Nephron (organoid): ENCODE data around the gene GSTCD.
"Not testable (repeated sequence)": the region's sequence is repeated elsewhere in the genome, so short reads cannot be mapped to it uniquely, and the experiment has no call there.

Experiments
- H3K27ac Mint-ChIP-seq, 3 experiments: 2 replicates each; pipeline ENCODE4 v1.8.0; 2020; ENCODE audit warnings: mixed read lengths in 3 of 3, mild to moderate bottlenecking in 2 of 3, moderate library complexity in 1 of 3
- H3K27me3 Mint-ChIP-seq: 2 replicates; pipeline ENCODE4 v1.8.0; 2021; ENCODE audit warnings: low read depth, mild to moderate bottlenecking, moderate library complexity, mixed read lengths
- H3K36me3 Mint-ChIP-seq: 2 replicates; pipeline ENCODE4 v1.8.0; 2020; ENCODE audit warnings: low read depth, mixed read lengths
- H3K4me1 Mint-ChIP-seq: 2 replicates; pipeline ENCODE4 v1.8.0; 2020; ENCODE audit warnings: mixed read lengths
- H3K4me3 Mint-ChIP-seq, 3 experiments: 2 replicates each; pipeline ENCODE4 v1.8.0; 2020; ENCODE audit warnings: mild to moderate bottlenecking in 3 of 3, mixed read lengths in 3 of 3, moderate library complexity in 2 of 3
- H3K9me3 Mint-ChIP-seq: 2 replicates; pipeline ENCODE4 v1.8.0; 2020; ENCODE audit warnings: mixed read lengths
- TF ChIP-seq, protein P1 (sequence below), 3 experiments: fragments of 200-600 bp; sonication (generic); IDR thresholded peaks; one replicate each; pipeline ENCODE4 v1.5.0; 2021; ENCODE audit warnings: antibody characterized with exemption in 3 of 3; ENCODE audit not compliant: unreplicated experiment in 3 of 3

The GSTCD gene

GRCh38 chr4:105725623-105726022 lies 17.0 kb downstream of the GSTCD start:
- Mint-ChIP-seq H3K27ac (no peak overlapping the region), H3K36me3 (peaks cover 54% of the 10 kb centered on the region), H3K27me3 (no peaks in the 10 kb centered on the region), H3K4me1 (no peaks in the 10 kb centered on the region), H3K4me3 (no peak overlapping the region), H3K9me3 (peaks cover 15% of the 10 kb centered on the region)
- TF ChIP-seq, protein P1, sequence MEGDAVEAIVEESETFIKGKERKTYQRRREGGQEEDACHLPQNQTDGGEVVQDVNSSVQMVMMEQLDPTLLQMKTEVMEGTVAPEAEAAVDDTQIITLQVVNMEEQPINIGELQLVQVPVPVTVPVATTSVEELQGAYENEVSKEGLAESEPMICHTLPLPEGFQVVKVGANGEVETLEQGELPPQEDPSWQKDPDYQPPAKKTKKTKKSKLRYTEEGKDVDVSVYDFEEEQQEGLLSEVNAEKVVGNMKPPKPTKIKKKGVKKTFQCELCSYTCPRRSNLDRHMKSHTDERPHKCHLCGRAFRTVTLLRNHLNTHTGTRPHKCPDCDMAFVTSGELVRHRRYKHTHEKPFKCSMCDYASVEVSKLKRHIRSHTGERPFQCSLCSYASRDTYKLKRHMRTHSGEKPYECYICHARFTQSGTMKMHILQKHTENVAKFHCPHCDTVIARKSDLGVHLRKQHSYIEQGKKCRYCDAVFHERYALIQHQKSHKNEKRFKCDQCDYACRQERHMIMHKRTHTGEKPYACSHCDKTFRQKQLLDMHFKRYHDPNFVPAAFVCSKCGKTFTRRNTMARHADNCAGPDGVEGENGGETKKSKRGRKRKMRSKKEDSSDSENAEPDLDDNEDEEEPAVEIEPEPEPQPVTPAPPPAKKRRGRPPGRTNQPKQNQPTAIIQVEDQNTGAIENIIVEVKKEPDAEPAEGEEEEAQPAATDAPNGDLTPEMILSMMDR (IDR thresholded peaks at IDR 0.05; ENCODE audit: unreplicated experiment in 3 of 3) = no peak

DNA sequence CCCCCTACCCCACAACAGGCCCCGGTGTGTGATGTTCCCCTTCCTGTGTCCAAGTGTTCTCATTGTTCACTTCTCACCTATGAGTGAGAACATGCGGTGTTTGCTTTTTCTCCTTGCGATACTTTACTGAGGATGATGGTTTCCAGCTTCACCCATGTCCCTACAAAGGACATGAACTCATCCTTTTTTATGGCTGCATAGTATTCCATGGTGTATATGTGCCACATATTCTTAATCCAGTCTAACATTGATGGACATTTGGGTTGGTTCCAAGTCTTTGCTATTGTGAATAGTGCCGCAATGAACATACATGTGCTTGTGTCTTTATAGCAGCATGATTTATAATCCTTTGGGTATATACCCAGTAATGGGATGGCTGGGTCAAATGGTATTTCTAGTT lies 21.3 kb downstream of the GSTCD start:
- peaks cover 43% of the 10 kb centered on the region for H3K9me3 Mint-ChIP-seq
- H3K4me3 Mint-ChIP-seq, H3K27me3 Mint-ChIP-seq, H3K4me1 Mint-ChIP-seq, H3K27ac Mint-ChIP-seq: not testable (repeated sequence)
- H3K36me3 Mint-ChIP-seq = peaks cover 84% of the 10 kb centered on the region

GRCh38 chr4:105735217-105735616 lies 26.6 kb downstream of the GSTCD start:
- not testable (repeated sequence) for H3K27me3 Mint-ChIP-seq, H3K27ac Mint-ChIP-seq, H3K4me1 Mint-ChIP-seq, H3K4me3 Mint-ChIP-seq
- H3K36me3 Mint-ChIP-seq = peaks cover 93% of the 10 kb centered on the region
- peaks cover 66% of the 10 kb centered on the region for H3K9me3 Mint-ChIP-seq

DNA sequence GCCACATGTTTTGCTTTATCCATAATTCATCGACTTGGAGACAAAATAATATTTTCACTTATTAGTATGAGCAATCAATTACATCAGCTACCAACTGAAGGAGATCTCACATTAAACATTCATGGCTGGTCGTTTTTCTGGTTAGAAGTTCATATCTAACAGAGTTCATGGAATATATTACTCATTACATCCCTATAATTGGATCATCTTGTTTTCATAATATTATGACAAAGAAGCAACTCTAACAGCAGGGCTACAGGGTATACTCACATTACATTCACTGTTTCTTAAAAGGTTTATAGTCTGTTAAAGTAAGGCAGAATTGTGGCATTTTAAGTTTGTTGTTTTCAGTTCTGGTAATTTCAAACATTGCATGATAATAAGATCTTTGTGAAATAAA lies 33.0 kb downstream of the GSTCD start:
- TF ChIP-seq, protein P1 (IDR thresholded peaks at IDR 0.05; ENCODE audit: unreplicated experiment in 3 of 3) = no peak
- peaks cover 45% of the 10 kb centered on the region for H3K36me3 Mint-ChIP-seq
- H3K9me3 Mint-ChIP-seq = peaks cover 23% of the 10 kb centered on the region
- H3K4me3 Mint-ChIP-seq = no peak overlapping the region
- no peak overlapping the region for H3K27ac Mint-ChIP-seq
- H3K4me1 Mint-ChIP-seq = no peaks in the 10 kb centered on the region
- no peaks in the 10 kb centered on the region for H3K27me3 Mint-ChIP-seq

GRCh38 chr4:105748222-105748621 lies 39.6 kb downstream of the GSTCD start:
- TF ChIP-seq, protein P1 (IDR thresholded peaks at IDR 0.05; ENCODE audit: unreplicated experiment in 3 of 3) = no peak
- Mint-ChIP-seq H3K27me3 (no peaks in the 10 kb centered on the region), H3K36me3 (peaks cover 4% of the 10 kb centered on the region), H3K27ac (no peak overlapping the region), H3K4me3 (no peak overlapping the region), H3K9me3 (no peaks in the 10 kb centered on the region), H3K4me1 (no peaks in the 10 kb centered on the region)

GRCh38 chr4:105751718-105752299 lies 43.2 kb downstream of the GSTCD start:
- H3K4me1 Mint-ChIP-seq = no peaks in the 10 kb centered on the region
- TF ChIP-seq, protein P1 (IDR thresholded peaks at IDR 0.05; ENCODE audit: unreplicated experiment in 3 of 3) = no peak
- H3K4me3 Mint-ChIP-seq = no peak overlapping the region
- no peaks in the 10 kb centered on the region for H3K9me3 Mint-ChIP-seq
- no peaks in the 10 kb centered on the region for H3K27me3 Mint-ChIP-seq
- no peak overlapping the region for H3K27ac Mint-ChIP-seq
- H3K36me3 Mint-ChIP-seq = no peaks in the 10 kb centered on the region

GRCh38 chr4:105753361-105753760 lies 44.8 kb downstream of the GSTCD start:
- H3K36me3 Mint-ChIP-seq = no peaks in the 10 kb centered on the region
- H3K4me3 Mint-ChIP-seq = no peak overlapping the region
- no peaks in the 10 kb centered on the region for H3K9me3 Mint-ChIP-seq
- H3K27ac Mint-ChIP-seq = no peak overlapping the region
- TF ChIP-seq, protein P1 (IDR thresholded peaks at IDR 0.05; ENCODE audit: unreplicated experiment in 3 of 3) = no peak
- H3K27me3 Mint-ChIP-seq = no peaks in the 10 kb centered on the region
- H3K4me1 Mint-ChIP-seq = no peaks in the 10 kb centered on the region
